ENCODE measurements around the gene ZNF280B. TPM values are rescaled to one million over a fixed set of nuclear protein-coding genes. Genes with fewer than 3 reads are reported as not detected.

Gene ZNF280B
- total and polyA plus RNA-seq, 10 of the 15 experiments (the other 5 are each of a cell fraction or from before 2014, with no cell fraction given): 0.28 to 2.2 (median 1.1) TPM

DNA sequence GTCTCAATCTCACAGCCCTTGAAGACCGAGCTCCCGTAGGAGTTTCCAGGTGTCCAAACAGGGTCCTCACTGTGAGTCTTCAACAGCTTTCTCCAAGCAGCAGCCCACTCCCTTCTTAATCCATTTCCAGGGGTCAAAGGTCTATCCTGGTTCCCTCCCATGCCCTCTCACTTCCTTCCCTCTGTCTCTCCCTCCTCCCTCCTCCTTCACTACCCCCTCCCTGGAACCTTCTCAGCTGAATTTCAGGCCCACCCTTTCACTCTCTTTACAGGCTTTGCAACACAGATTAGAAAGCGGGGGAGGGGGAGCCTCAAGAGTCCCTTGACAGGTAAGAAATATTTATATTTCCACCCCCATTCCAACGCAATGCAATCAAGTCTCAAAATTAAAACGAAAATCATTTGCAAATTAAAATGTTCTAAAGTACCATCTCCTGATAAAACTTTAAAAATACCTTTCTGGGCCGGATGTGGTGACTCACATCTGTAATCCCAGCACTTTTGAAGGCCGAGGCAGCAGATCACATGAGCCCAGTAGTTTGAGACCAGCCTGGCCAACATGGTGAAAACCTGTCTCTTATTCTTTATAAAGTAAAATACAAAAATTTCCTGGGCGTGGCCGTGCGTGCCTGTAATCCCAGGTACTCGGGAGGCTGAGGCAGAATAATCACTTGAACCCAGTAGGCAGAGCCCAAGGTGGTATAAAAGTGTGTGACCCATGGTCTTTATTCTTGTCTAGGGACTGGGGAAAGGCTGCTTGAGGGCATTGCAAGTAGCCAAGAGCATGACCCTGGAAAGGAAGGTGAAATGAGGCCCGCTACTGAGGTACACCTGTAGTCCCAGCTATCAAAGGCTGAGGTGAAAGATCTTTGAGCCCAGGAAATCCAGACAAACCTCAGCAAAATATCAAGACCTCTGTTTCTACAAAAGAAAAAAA is 12.4 kb upstream of the ZNF280B start:
- intact Hi-C loops (cut with micrococcal nuclease; ENCODE audit: unreplicated experiment) (no loop called here), in situ Hi-C loops (cut with MboI) (no loop called here)
- SMC1A ChIA-PET (ENCODE audit: uncharacterized antibody, unreplicated experiment): no interaction called here
- Histone ChIP-seq H3K27me3 (replicated peaks in 1 of 2; ENCODE audit: control insufficient read depth in 2 of 2, insufficient read depth in 2 of 2, low read length in 1 of 2) (no peaks in the 10 kb centered on the region), H3K36me3 (ENCODE audit: control insufficient read depth in 2 of 2, insufficient read depth in 2 of 2, low read length in 1 of 2) (no peaks in the 10 kb centered on the region), H4K20me1 (ENCODE audit: control insufficient read depth, insufficient read depth) (no peaks in the 10 kb centered on the region), H3K4me3 (no peak overlapping the region), H3K79me2 (ENCODE audit: control insufficient read depth, insufficient read depth, low read length) (no peaks in the 10 kb centered on the region), H3K4me1 (ENCODE audit: control insufficient read depth, insufficient read depth, low read length) (no peaks in the 10 kb centered on the region), H3K9ac (ENCODE audit: control insufficient read depth, insufficient read depth, low read length) (no peak overlapping the region), H3K4me2 (ENCODE audit: control insufficient read depth, insufficient read depth) (no peak overlapping the region), H3K9me3 (replicated peaks; ENCODE audit: control insufficient read depth, insufficient read depth, low read length) (no peaks in the 10 kb centered on the region), H3K27ac (ENCODE audit: control insufficient read depth, insufficient read depth) (no peak overlapping the region), H2AFZ (ENCODE audit: control insufficient read depth, low read depth, low read length) (no peak overlapping the region)
- CTCF ChIA-PET: interaction anchor here (0.9 to 1.4 kb wide), 4 partner anchors 12 to 56 kb away, joined by 3 to 4 read pairs (median 4); partner anchors contain the start of gene ZNF280B
- RAD21 ChIA-PET (ENCODE audit: unreplicated experiment): interaction anchor here (1.2 kb wide), 1 partner anchor 18 kb away, joined by 3 read pairs; no protein-coding TSS in a partner anchor
- DNase-seq (ENCODE audit: low read depth, low spot score): no peak
- BruUV-seq (replicated peaks): no TSS peak
- no peak for ATAC-seq
- WGBS (ENCODE audit: insufficient coverage, insufficient replicate concordance, low lambda C conversion rate, missing lambda C conversion rate): 18% methylated on average over 12 of the region's 12 CpGs
- POLR2A ChIA-PET: interaction anchor here (0.6 to 1.2 kb wide), 2 partner anchors 12 to 407 kb away, joined by 3 to 4 read pairs; partner anchors contain the start of gene ZNF280B
- FAIRE-seq: no peak
- no peak for TF ChIP-seq POLR2A (IDR thresholded peaks at IDR 0.05; ENCODE audit: low read depth, low read length)
- TF ChIP-seq TARDBP (IDR thresholded peaks at IDR 0.05; ENCODE audit: borderline replicate concordance): no peak
- TF ChIP-seq NRF1 (conservative IDR thresholded peaks at IDR 0.05; ENCODE audit: low read depth, low read length): no peak
- no peak for TF ChIP-seq SIN3A (IDR thresholded peaks at IDR 0.05; ENCODE audit: low read depth, low read length)
- TF ChIP-seq ELK1 (IDR thresholded peaks at IDR 0.05; ENCODE audit: low read depth, low read length): no peak
- TF ChIP-seq SMARCA5 (IDR thresholded peaks at IDR 0.05): no peak
- TF ChIP-seq, protein P1, sequence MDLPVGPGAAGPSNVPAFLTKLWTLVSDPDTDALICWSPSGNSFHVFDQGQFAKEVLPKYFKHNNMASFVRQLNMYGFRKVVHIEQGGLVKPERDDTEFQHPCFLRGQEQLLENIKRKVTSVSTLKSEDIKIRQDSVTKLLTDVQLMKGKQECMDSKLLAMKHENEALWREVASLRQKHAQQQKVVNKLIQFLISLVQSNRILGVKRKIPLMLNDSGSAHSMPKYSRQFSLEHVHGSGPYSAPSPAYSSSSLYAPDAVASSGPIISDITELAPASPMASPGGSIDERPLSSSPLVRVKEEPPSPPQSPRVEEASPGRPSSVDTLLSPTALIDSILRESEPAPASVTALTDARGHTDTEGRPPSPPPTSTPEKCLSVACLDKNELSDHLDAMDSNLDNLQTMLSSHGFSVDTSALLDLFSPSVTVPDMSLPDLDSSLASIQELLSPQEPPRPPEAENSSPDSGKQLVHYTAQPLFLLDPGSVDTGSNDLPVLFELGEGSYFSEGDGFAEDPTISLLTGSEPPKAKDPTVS (IDR thresholded peaks at IDR 0.05; ENCODE audit: low read depth, low read length): no peak
- no peak for TF ChIP-seq EP300 (IDR thresholded peaks at IDR 0.05; ENCODE audit: borderline replicate concordance in 1 of 2, control insufficient read depth in 1 of 2, low read depth in 2 of 2, low read length in 2 of 2)
- no peak for TF ChIP-seq FOXK2 (IDR thresholded peaks at IDR 0.05)
- no peak for TF ChIP-seq RELB (IDR thresholded peaks at IDR 0.05; ENCODE audit: low read depth)
- TF ChIP-seq MTA2 (IDR thresholded peaks at IDR 0.05; ENCODE audit: low read depth): no peak
- TF ChIP-seq KAT2A (conservative IDR thresholded peaks at IDR 0.05; ENCODE audit: control insufficient read depth, low read depth, low read length): no peak
- no peak for TF ChIP-seq SUZ12 (IDR thresholded peaks at IDR 0.05; ENCODE audit: unreplicated experiment)
- TF ChIP-seq CTCF (IDR thresholded peaks at IDR 0.05 in 2 of 3, conservative IDR thresholded peaks at IDR 0.05 in 1 of 3; ENCODE audit: control insufficient read depth in 2 of 3, extremely low read depth in 1 of 3, insufficient read depth in 1 of 3, low read depth in 3 of 3, low read length in 3 of 3): no peak
- no peak for TF ChIP-seq ASH2L (IDR thresholded peaks at IDR 0.05; ENCODE audit: borderline replicate concordance, low read depth)

Data from GM12878 (cell line).